Loucy (cell line): ENCODE measurements around the gene GBGT1.

Experiments used
- H2AFZ ChIP-seq: fragments of 200-600 bp; sonication (generic); 2 replicates; pipeline ENCODE4 v1.6.0; 2016; ENCODE audit warnings: antibody characterized with exemption, mild to moderate bottlenecking, low read length, moderate library complexity
- H3F3A ChIP-seq: fragments of 200-600 bp; 2 replicates; pipeline ENCODE4 v1.6.0; 2016; ENCODE audit warnings: antibody characterized with exemption, low read depth, mild to moderate bottlenecking
- H3K27me3 ChIP-seq: fragments of 200-600 bp; sonication (generic); 2 replicates; pipeline ENCODE4 v1.6.1; 2014; ENCODE audit warnings: low read length, mild to moderate bottlenecking; ENCODE audit not compliant: insufficient read depth, poor library complexity, severe bottlenecking
- H3K36me3 ChIP-seq: fragments of 200-600 bp; sonication (generic); 2 replicates; pipeline ENCODE4 v1.6.1; 2016; ENCODE audit warnings: low read length; ENCODE audit not compliant: insufficient read depth
- H3K4me1 ChIP-seq: fragments of 200-600 bp; sonication (generic); 2 replicates; pipeline ENCODE4 v1.5.1; 2014; ENCODE audit warnings: low read length, mild to moderate bottlenecking; ENCODE audit not compliant: insufficient read depth, poor library complexity, severe bottlenecking
- H3K4me2 ChIP-seq: fragments of 200-600 bp; sonication (generic); 2 replicates; pipeline ENCODE4 v1.6.0; 2014; ENCODE audit warnings: antibody characterized with exemption, low read length, low read depth, mild to moderate bottlenecking; ENCODE audit not compliant: poor library complexity, severe bottlenecking
- H3K4me3 ChIP-seq: fragments of 200-600 bp; sonication (generic); 2 replicates; pipeline ENCODE4 v1.5.1; 2014; ENCODE audit warnings: low read length, mild to moderate bottlenecking, mixed read lengths; ENCODE audit not compliant: poor library complexity, severe bottlenecking
- H3K79me2 ChIP-seq: fragments of 200-600 bp; sonication (generic); 2 replicates; pipeline ENCODE4 v1.6.1; 2014; ENCODE audit warnings: low read length; ENCODE audit not compliant: insufficient read depth
- H3K9ac ChIP-seq: fragments of 200-600 bp; sonication (generic); 2 replicates; pipeline ENCODE4 v1.6.0; 2014; ENCODE audit warnings: mild to moderate bottlenecking, low read depth, low read length, moderate library complexity; ENCODE audit not compliant: poor library complexity, severe bottlenecking
- H3K9me2 ChIP-seq: fragments of 200-600 bp; sonication (generic); replicated peaks from 2 replicates; pipeline ENCODE4 v1.6.1; 2016; ENCODE audit warnings: low read depth, low read length, mixed read lengths
- H3K9me3 ChIP-seq: fragments of 200-600 bp; sonication (generic); 2 replicates; pipeline ENCODE4 v1.6.1; 2014; ENCODE audit warnings: mild to moderate bottlenecking, antibody characterized with exemption, low read length, low read depth; ENCODE audit not compliant: insufficient read depth
- H4K20me1 ChIP-seq: fragments of 200-600 bp; sonication (generic); 2 replicates; pipeline ENCODE4 v1.6.0; 2014; ENCODE audit warnings: antibody characterized with exemption, low read length, mild to moderate bottlenecking; ENCODE audit not compliant: insufficient read depth, poor library complexity, severe bottlenecking
- EZH2phosphoT487 ChIP-seq: fragments of 200-600 bp; IDR thresholded peaks from 2 replicates; pipeline ENCODE4 v1.6.1; 2018; ENCODE audit warnings: antibody characterized with exemption, mild to moderate bottlenecking, moderate library complexity, borderline replicate concordance
- TF ChIP-seq, protein P1 (sequence below): fragments of 200-600 bp; sonication (generic); conservative IDR thresholded peaks from 2 replicates; pipeline ENCODE4 v1.5.1; 2014; ENCODE audit warnings: mild to moderate bottlenecking, antibody characterized with exemption, low read length

GBGT1 gene

DNA sequence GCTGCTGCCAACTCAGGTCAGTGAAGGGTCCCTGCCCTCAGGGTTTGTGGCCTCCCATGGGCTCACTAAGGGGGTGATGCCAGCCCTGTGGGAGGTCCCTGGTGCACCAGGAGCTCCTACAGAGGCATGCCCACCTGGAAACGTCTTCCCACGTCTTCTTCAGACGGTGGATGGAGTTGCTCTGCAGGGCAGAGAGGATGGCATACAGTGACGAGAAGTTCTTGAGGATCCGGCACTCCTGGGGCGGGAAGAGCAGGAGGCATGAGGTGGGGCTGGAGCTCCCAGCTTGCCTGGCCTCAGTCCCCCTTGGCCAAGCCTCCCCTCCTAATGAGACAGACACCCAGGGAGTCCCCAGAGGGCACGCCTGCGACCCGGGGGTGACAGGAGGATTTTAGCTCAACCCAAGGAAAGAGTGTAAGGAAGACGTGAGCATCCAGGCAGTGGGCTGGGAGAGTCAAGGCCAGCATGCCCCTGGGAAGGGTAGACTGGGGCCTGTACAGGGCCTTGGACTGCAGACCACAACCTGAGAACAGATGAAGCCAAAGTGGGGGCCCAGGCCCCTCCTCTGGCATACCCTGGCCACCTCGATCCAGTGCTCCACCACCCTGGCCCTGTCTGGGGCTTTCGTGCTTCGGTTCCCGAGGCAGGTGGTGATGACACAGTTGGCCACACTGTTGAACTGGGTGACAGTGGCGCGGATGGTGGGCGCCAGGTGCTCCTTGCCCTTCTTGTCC is 57.0 kb downstream of the GBGT1 start:
- H3K4me2 ChIP-seq, result no peak overlapping the region
- no peaks in the 10 kb centered on the region for H3K9me3 ChIP-seq
- H3K27me3 ChIP-seq, result no peaks in the 10 kb centered on the region
- H3F3A ChIP-seq, result no peaks in the 10 kb centered on the region
- H2AFZ ChIP-seq, result no peak overlapping the region
- peaks cover 7% of the 10 kb centered on the region for H4K20me1 ChIP-seq
- peaks cover 2% of the 10 kb centered on the region; the same call in 1 of the 2 replicates for H3K79me2 ChIP-seq
- no peak overlapping the region for H3K9ac ChIP-seq
- H3K36me3 ChIP-seq, result peaks cover 95% of the 10 kb centered on the region; the same call in 1 of the 2 replicates
- TF ChIP-seq, protein P1, sequence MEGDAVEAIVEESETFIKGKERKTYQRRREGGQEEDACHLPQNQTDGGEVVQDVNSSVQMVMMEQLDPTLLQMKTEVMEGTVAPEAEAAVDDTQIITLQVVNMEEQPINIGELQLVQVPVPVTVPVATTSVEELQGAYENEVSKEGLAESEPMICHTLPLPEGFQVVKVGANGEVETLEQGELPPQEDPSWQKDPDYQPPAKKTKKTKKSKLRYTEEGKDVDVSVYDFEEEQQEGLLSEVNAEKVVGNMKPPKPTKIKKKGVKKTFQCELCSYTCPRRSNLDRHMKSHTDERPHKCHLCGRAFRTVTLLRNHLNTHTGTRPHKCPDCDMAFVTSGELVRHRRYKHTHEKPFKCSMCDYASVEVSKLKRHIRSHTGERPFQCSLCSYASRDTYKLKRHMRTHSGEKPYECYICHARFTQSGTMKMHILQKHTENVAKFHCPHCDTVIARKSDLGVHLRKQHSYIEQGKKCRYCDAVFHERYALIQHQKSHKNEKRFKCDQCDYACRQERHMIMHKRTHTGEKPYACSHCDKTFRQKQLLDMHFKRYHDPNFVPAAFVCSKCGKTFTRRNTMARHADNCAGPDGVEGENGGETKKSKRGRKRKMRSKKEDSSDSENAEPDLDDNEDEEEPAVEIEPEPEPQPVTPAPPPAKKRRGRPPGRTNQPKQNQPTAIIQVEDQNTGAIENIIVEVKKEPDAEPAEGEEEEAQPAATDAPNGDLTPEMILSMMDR, result no peak
- TF ChIP-seq EZH2phosphoT487, result no peak
- no peaks in the 10 kb centered on the region for H3K4me1 ChIP-seq
- no peaks in the 10 kb centered on the region for H3K9me2 ChIP-seq
- no peak overlapping the region for H3K4me3 ChIP-seq

DNA sequence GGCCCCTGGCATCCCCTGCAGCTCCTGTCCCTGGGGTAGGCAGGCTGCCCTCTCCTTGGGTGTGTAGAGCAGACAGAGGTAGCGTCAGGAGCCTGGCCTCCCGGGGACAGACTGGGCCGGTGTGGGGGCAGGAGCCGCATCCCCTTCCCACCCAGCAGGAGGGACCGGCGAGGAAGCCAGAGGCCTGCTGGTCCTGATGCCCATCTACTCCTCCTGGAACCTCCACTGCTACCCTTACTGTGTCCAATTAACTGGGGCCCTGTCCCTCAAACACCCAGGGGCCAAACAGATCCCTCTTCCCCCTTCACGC is 58.3 kb downstream of the GBGT1 start:
- Histone ChIP-seq H3K9me2 (no peaks in the 10 kb centered on the region), H3K4me1 (no peaks in the 10 kb centered on the region), H3K9me3 (no peaks in the 10 kb centered on the region), H3F3A (no peaks in the 10 kb centered on the region), H2AFZ (no peak overlapping the region), H3K27me3 (no peaks in the 10 kb centered on the region), H3K9ac (no peak overlapping the region), H3K4me2 (no peak overlapping the region), H3K4me3 (no peak overlapping the region), H3K36me3 (peaks cover 95% of the 10 kb centered on the region; the same call in 1 of the 2 replicates), H3K79me2 (no peaks in the 10 kb centered on the region), H4K20me1 (peaks cover 1% of the 10 kb centered on the region)
- TF ChIP-seq, protein P1, result no peak
- no peak for TF ChIP-seq EZH2phosphoT487

DNA sequence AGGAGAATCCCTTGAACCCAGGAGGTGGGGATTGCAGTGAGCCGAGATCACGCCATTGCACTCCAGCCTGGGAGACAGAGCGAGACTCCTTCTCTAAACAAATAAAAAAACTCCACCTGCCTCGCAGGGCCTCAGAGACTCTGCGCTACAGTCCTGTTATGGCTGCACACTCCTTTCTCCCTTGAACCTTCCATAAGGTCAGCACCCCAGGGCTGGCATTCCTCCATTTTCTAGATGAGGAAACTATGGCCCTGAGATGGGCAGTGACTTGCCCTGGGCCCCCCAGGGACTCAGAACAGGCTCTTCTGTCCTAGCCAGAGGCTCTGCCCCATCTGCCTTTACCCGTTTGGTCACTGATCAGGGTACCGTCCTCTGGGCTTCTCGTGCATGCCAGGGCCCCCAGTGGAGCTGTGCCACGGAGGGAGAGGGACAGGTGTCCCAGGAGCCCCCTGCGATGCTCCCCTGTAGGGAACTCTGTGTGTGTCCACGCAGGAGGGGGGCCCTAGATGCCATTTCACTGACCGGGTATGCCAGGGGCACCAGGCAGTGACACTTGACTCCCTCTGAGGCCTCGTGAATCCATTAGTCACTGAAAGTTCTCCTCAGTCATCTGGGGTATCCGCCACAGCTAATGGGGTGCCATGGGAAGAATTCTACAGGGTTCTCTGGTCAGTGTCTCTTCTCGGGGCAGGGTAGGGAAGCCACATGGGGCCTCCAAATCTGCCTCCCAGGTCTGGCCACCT is 58.8 kb downstream of the GBGT1 start:
- Histone ChIP-seq H3K4me3 (no peak overlapping the region), H3K4me1 (no peaks in the 10 kb centered on the region), H2AFZ (no peak overlapping the region), H3K9me2 (no peaks in the 10 kb centered on the region), H4K20me1 (no peaks in the 10 kb centered on the region), H3F3A (no peaks in the 10 kb centered on the region), H3K9ac (no peak overlapping the region), H3K79me2 (no peaks in the 10 kb centered on the region), H3K36me3 (peaks cover 95% of the 10 kb centered on the region; the same call in 1 of the 2 replicates), H3K9me3 (no peaks in the 10 kb centered on the region), H3K4me2 (no peak overlapping the region), H3K27me3 (no peaks in the 10 kb centered on the region)
- no peak for TF ChIP-seq EZH2phosphoT487
- TF ChIP-seq, protein P1, result no peak
